Calu3 (cell line): Measurements from ENCODE around the gene SYNGR2. TPM values are rescaled to one million over a fixed set of nuclear protein-coding genes. Genes with fewer than 3 reads are reported as not detected.

Experiments used
- BruUV-seq: library from RNA; stranded (reverse); fragments of 400-500 nt; replicated peaks from 2 replicates; lab custom pipeline; 2021; lab: Mats Ljungman, UMichigan
- CTCF ChIA-PET: fragments of 300-600 bp; sonication (Branson Sonifier 250); formaldehyde crosslinking; loops from one replicate; lab custom pipeline; 2022; ENCODE audit warnings: antibody characterized with exemption; lab: Charles Lee
- DNase-seq: peaks from one replicate; pipeline ENCODE4 v3.0.0; 2022
- H3K27ac Mint-ChIP-seq: one replicate; pipeline ENCODE4 v1.8.0; 2022; ENCODE audit warnings: mixed read lengths; ENCODE audit not compliant: unreplicated experiment
- H3K27me3 Mint-ChIP-seq: one replicate; pipeline ENCODE4 v1.8.0; 2022; ENCODE audit warnings: mixed read lengths; ENCODE audit not compliant: unreplicated experiment
- H3K36me3 Mint-ChIP-seq: one replicate; pipeline ENCODE4 v1.8.0; 2022; ENCODE audit warnings: mild to moderate bottlenecking, moderate library complexity, mixed read lengths; ENCODE audit not compliant: insufficient read depth, unreplicated experiment
- H3K4me1 Mint-ChIP-seq: one replicate; pipeline ENCODE4 v1.8.0; 2022; ENCODE audit warnings: mild to moderate bottlenecking, low read depth, mixed read lengths; ENCODE audit not compliant: unreplicated experiment
- H3K4me3 Mint-ChIP-seq: one replicate; pipeline ENCODE4 v1.8.0; 2022; ENCODE audit warnings: mild to moderate bottlenecking, low read depth, moderate library complexity, mixed read lengths; ENCODE audit not compliant: unreplicated experiment
- H3K9me3 Mint-ChIP-seq: one replicate; pipeline ENCODE4 v1.8.0; 2022; ENCODE audit warnings: low read depth, mixed read lengths; ENCODE audit not compliant: unreplicated experiment
- intact Hi-C: fragments of 100-400 bp; cut with micrococcal nuclease; formaldehyde crosslinking; loops from one replicate; pipeline ENCODE4 v1.10.0; 2022; ENCODE audit not compliant: unreplicated experiment
- total RNA-seq: library from RNA; stranded (reverse); gene quantifications from 2 replicates; pipeline ENCODE4 v1.2.3, GENCODE V29; 2022
- TF ChIP-seq, protein P1 (sequence below): fragments of 200-600 bp; IDR thresholded peaks from one replicate; pipeline ENCODE4 v1.8.0; 2022; ENCODE audit warnings: antibody characterized with exemption; ENCODE audit not compliant: unreplicated experiment

SYNGR2 gene
- total RNA-seq, 1 experiment from 2014 or later = 204 TPM

DNA sequence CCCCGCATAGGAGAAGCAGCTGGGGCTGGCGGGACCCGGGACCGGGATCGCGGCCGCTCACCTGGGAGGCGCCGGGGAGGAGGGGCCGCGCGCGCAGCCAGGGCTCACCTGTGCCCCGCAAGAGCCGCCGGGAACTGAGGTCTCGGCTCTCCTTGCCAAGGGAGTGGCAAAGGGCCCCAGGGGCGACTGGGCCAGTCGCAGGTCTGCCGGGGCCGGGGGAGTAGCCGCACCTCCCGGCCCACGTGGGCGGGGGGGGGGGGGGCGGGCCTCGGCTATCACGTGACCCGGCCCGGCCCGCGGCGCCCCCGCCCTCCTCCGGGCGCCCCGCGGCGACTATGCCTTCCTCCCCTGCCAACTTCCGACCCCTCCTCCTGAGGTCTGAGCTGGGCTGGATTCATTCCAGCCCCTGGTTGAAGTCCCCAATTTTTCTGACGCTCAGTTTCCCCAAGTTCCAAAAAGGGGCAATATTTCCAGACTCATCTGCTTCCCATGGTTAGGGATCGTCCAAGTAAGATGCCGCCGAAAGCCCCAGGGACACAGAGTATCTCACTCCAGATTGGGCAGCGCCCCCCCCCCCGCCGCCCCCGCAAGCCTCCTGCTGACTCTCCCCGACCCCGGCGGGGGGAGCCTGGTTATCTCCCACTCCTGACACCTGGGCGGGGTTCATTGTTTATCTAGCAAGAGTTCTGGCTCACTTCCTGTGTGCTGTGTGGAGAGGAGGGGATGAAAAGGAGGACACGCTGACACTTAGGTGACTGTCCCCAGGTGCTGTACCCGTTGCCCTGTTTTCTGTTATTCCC, 39.6 kb upstream of the SYNGR2 start, which contains the start of gene TMC6:
Gene TMC6 (minus strand): TSS at position 205 of the 800 bp plus-strand sequence. CDS start 1,923 bp downstream, outside the sequence.
- CTCF ChIA-PET = interaction anchor here (0.6 to 2.3 kb wide), 7 partner anchors 8 to 78 kb away, joined by 3 to 7 read pairs (median 5); partner anchors contain the start of genes AFMID and TK1
- peak; percentile 79 for DNase-seq
- Mint-ChIP-seq H3K9me3 (no peaks in the 10 kb centered on the region), H3K27ac (peak within 1 kb of the TSS; percentile 87), H3K27me3 (no peaks in the 10 kb centered on the region), H3K4me1 (peaks cover 28% of the 10 kb centered on the region), H3K4me3 (peak within 1 kb of the TSS; percentile 88), H3K36me3 (peaks cover 55% of the 10 kb centered on the region)
- BruUV-seq = no TSS peak
- intact Hi-C loops = no loop called here
- TF ChIP-seq, protein P1, sequence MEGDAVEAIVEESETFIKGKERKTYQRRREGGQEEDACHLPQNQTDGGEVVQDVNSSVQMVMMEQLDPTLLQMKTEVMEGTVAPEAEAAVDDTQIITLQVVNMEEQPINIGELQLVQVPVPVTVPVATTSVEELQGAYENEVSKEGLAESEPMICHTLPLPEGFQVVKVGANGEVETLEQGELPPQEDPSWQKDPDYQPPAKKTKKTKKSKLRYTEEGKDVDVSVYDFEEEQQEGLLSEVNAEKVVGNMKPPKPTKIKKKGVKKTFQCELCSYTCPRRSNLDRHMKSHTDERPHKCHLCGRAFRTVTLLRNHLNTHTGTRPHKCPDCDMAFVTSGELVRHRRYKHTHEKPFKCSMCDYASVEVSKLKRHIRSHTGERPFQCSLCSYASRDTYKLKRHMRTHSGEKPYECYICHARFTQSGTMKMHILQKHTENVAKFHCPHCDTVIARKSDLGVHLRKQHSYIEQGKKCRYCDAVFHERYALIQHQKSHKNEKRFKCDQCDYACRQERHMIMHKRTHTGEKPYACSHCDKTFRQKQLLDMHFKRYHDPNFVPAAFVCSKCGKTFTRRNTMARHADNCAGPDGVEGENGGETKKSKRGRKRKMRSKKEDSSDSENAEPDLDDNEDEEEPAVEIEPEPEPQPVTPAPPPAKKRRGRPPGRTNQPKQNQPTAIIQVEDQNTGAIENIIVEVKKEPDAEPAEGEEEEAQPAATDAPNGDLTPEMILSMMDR = no peak

DNA sequence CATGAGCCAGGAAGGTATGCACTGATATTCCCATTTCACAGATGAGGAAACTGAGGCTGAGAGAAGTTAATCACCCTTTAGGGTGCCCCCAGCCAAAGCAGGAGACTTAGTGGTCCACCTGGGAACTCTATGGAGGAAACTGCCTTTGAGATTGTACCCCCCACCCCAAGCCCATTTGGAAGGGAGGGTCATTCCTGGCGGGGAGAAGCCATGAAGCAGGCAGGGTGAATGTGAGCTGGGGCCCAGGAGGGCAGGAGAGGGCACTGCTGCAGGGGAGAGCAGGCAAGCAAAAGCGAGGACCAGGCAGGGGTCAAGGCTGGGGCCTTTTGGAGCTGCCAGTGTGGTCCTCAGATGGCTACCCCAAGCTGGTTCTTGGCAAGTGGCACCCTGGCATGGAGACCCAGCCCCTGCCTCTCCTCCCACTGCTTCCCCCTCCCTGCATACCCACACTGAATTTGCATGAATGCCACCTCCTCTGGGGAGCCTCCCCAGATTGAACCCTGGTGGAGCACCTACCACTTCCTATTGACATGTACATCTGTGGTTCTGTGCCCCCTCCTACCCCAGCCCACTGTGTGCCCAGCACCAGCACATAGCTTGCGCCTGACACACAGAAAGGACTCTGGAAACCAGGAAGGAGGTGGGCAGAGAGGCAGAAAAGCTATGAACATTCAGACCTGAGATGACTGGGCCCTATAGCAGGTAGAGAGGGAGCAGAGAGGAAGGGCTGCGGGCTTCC, 38.9 kb upstream of the SYNGR2 start:
- Mint-ChIP-seq H3K4me1 (peaks cover 34% of the 10 kb centered on the region), H3K4me3 (peak overlapping the region; percentile 88), H3K27me3 (no peaks in the 10 kb centered on the region), H3K36me3 (peaks cover 52% of the 10 kb centered on the region), H3K27ac (peak overlapping the region; percentile 87), H3K9me3 (no peaks in the 10 kb centered on the region)
- no peak for DNase-seq
- no TSS peak for BruUV-seq
- TF ChIP-seq, protein P1 = no peak
- intact Hi-C loops = no loop called here
- CTCF ChIA-PET = interaction anchor here (0.8 to 2.3 kb wide), 2 partner anchors 9 to 15 kb away, joined by 5 read pairs; no protein-coding TSS in a partner anchor

DNA sequence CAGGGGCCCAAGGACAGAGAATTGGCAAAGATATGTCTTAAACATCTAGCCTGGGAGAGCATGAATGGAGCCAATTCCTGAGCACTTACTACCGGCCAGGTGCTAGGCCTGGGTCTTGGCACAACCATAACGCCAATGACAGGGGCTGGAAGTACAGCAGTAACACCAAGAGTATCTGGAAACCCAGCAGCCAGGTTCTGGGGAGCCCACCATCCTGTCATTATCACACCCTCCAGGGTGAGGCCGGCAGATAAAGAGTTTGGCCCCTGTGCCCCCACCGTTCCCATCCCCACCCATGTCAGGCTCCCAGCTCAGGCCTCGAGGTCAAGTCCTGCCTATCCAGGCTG, 38.3 kb upstream of the SYNGR2 start:
- BruUV-seq = no TSS peak
- intact Hi-C loops = no loop called here
- H3K9me3 Mint-ChIP-seq = no peaks in the 10 kb centered on the region
- CTCF ChIA-PET = no interaction called here
- TF ChIP-seq, protein P1 = no peak
- H3K27me3 Mint-ChIP-seq = no peaks in the 10 kb centered on the region
- DNase-seq = no peak
- H3K4me1 Mint-ChIP-seq = peaks cover 34% of the 10 kb centered on the region
- H3K4me3 Mint-ChIP-seq = peak overlapping the region; percentile 88
- H3K36me3 Mint-ChIP-seq = peaks cover 51% of the 10 kb centered on the region
- H3K27ac Mint-ChIP-seq = peak overlapping the region; percentile 87

DNA sequence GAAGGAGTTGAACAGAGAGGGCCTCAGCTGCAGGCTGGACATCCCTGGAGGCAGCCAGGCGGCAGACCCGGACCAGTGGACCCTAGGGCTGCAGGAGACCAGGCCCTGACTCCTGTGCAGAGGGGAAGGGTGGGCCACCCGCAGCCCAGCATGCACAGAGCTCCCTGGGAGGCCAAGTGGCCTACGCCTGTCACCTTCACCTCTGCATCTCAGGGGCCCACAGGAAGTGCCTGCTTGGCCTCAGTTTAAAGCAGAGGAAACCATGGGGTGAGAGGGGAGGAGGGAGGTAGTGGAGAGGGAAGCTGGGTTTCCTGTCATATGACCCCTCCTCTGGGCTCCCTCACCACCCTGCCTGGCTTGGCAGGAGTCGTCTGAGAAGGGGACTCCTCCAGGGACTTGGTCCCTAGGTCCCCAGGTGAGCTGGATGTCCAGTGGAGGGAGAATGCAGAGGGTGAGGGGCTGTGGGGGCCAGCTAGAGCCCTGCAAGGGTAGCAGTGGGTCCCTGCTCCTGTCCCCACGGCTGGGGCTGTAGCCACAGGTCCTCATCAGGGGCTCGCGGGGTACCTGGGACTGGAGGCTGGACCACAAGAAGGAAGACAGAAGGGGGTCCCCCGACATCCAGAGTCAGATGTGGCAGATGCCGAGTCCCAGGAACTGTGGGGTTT, 37.8 kb upstream of the SYNGR2 start, which contains the start of gene TMC8:
Gene TMC8 (plus strand): TSS at position 335 of the 665 bp plus-strand sequence. CDS start 818 bp downstream, outside the sequence.
- Mint-ChIP-seq H3K4me1 (peaks cover 37% of the 10 kb centered on the region), H3K9me3 (no peaks in the 10 kb centered on the region), H3K36me3 (peaks cover 51% of the 10 kb centered on the region), H3K27me3 (no peaks in the 10 kb centered on the region), H3K4me3 (peak within 1 kb of the TSS; percentile 88), H3K27ac (peak within 1 kb of the TSS; percentile 87)
- CTCF ChIA-PET = no interaction called here
- DNase-seq = no peak
- intact Hi-C loops = no loop called here
- TF ChIP-seq, protein P1 = no peak
- BruUV-seq = no TSS peak
